ENCODE results near the gene ANKRD1.

The ANKRD1 gene

GRCh38 chr10:90914992-90915765 is 5.7 kb downstream of the ANKRD1 start:
- H3K9me3 ChIP-seq (ENCODE audit: insufficient read depth, low read length, severe bottlenecking): no peaks in the 10 kb centered on the region
- H3K27me3 ChIP-seq (ENCODE audit: insufficient read depth, low read length, poor library complexity): no peaks in the 10 kb centered on the region
- DNase-seq: no peak
- no peak overlapping the region for H3K9ac ChIP-seq (ENCODE audit: low read depth, low read length)
- no peak overlapping the region for H2AFZ ChIP-seq (ENCODE audit: low read depth, low read length)
- no peak for ATAC-seq (ENCODE audit: insufficient read depth, low read depth)
- peak overlapping the region; percentile 87 for H3K27ac ChIP-seq (ENCODE audit: low read length)
- H3K79me2 ChIP-seq (ENCODE audit: insufficient read depth, low read length): 0 out of 2 replicates have a peak, but pooled peaks cover 9% of the 10 kb centered on the region
- peaks cover 67% of the 10 kb centered on the region for H3K4me1 ChIP-seq (ENCODE audit: insufficient read depth, low read length)
- no peak overlapping the region for H3K4me3 ChIP-seq (ENCODE audit: low read depth in 1 of 2, low read length in 2 of 2)
- no peaks in the 10 kb centered on the region for H3K36me3 ChIP-seq (ENCODE audit: insufficient read depth, low read length)
- H4K20me1 ChIP-seq (ENCODE audit: insufficient read depth, low read length): no peaks in the 10 kb centered on the region
- TF ChIP-seq EZH2 (IDR thresholded peaks at IDR 0.05; ENCODE audit: borderline replicate concordance, low read depth, low read length, severe bottlenecking) (no peak), CTCF (IDR thresholded peaks at IDR 0.05; ENCODE audit: borderline replicate concordance, extremely low read depth, low read length, poor library complexity, severe bottlenecking) (no peak)
- no peak overlapping the region for H3K4me2 ChIP-seq (ENCODE audit: insufficient read depth, low read length)

GRCh38 chr10:90913774-90914420 is 7.0 kb downstream of the ANKRD1 start:
- Histone ChIP-seq H3K9me3 (ENCODE audit: insufficient read depth, low read length, severe bottlenecking) (no peaks in the 10 kb centered on the region), H3K4me2 (ENCODE audit: insufficient read depth, low read length) (no peak overlapping the region), H3K79me2 (ENCODE audit: insufficient read depth, low read length) (0 out of 2 replicates have a peak, but pooled peaks cover 9% of the 10 kb centered on the region), H3K36me3 (ENCODE audit: insufficient read depth, low read length) (no peaks in the 10 kb centered on the region), H3K4me1 (ENCODE audit: insufficient read depth, low read length) (peaks cover 80% of the 10 kb centered on the region), H3K27me3 (ENCODE audit: insufficient read depth, low read length, poor library complexity) (no peaks in the 10 kb centered on the region), H3K9ac (ENCODE audit: low read depth, low read length) (no peak overlapping the region), H3K27ac (ENCODE audit: low read length) (peak overlapping the region; percentile 87), H4K20me1 (ENCODE audit: insufficient read depth, low read length) (no peaks in the 10 kb centered on the region), H3K4me3 (ENCODE audit: low read depth in 1 of 2, low read length in 2 of 2) (no peak overlapping the region), H2AFZ (ENCODE audit: low read depth, low read length) (peak overlapping the region; percentile 13; the same call in 1 of the 2 replicates)
- TF ChIP-seq EZH2 (IDR thresholded peaks at IDR 0.05; ENCODE audit: borderline replicate concordance, low read depth, low read length, severe bottlenecking): no peak
- TF ChIP-seq CTCF (IDR thresholded peaks at IDR 0.05; ENCODE audit: borderline replicate concordance, extremely low read depth, low read length, poor library complexity, severe bottlenecking): no peak
- DNase-seq (no peak), ATAC-seq (ENCODE audit: insufficient read depth, low read depth) (no peak)

- peak overlapping the region; percentile 44 for H3K9ac ChIP-seq (ENCODE audit: low read depth, low read length)
- TF ChIP-seq CTCF (IDR thresholded peaks at IDR 0.05; ENCODE audit: borderline replicate concordance, extremely low read depth, low read length, poor library complexity, severe bottlenecking) (no peak), EZH2 (IDR thresholded peaks at IDR 0.05; ENCODE audit: borderline replicate concordance, low read depth, low read length, severe bottlenecking) (no peak)
- no peaks in the 10 kb centered on the region for H3K36me3 ChIP-seq (ENCODE audit: insufficient read depth, low read length)
- H3K79me2 ChIP-seq (ENCODE audit: insufficient read depth, low read length): 0 out of 2 replicates have a peak, but pooled peaks cover 9% of the 10 kb centered on the region
- no peaks in the 10 kb centered on the region for H3K9me3 ChIP-seq (ENCODE audit: insufficient read depth, low read length, severe bottlenecking)
- peak overlapping the region; percentile 17; the same call in 1 of the 2 replicates for H2AFZ ChIP-seq (ENCODE audit: low read depth, low read length)
- H3K27me3 ChIP-seq (ENCODE audit: insufficient read depth, low read length, poor library complexity): no peaks in the 10 kb centered on the region
- H3K27ac ChIP-seq (ENCODE audit: low read length): peak overlapping the region; percentile 87
- no peak for DNase-seq
- H3K4me1 ChIP-seq (ENCODE audit: insufficient read depth, low read length): peaks cover 77% of the 10 kb centered on the region
- ATAC-seq (ENCODE audit: insufficient read depth, low read depth): no peak
- H3K4me2 ChIP-seq (ENCODE audit: insufficient read depth, low read length): no peak overlapping the region
- no peak overlapping the region for H3K4me3 ChIP-seq (ENCODE audit: low read depth in 1 of 2, low read length in 2 of 2)
- H4K20me1 ChIP-seq (ENCODE audit: insufficient read depth, low read length): no peaks in the 10 kb centered on the region
These were observed 7.9 kb downstream of the ANKRD1 start for GRCh38 chr10:90912854-90913479.
